Measurements from ENCODE around the gene UNC80. TPM values are rescaled to one million over a fixed set of nuclear protein-coding genes. Genes with fewer than 3 reads are reported as not detected.

UNC80 gene
- polyA plus RNA-seq, 1 of the 3 experiments (the other 2 are of a cell fraction): 0.59 TPM

DNA sequence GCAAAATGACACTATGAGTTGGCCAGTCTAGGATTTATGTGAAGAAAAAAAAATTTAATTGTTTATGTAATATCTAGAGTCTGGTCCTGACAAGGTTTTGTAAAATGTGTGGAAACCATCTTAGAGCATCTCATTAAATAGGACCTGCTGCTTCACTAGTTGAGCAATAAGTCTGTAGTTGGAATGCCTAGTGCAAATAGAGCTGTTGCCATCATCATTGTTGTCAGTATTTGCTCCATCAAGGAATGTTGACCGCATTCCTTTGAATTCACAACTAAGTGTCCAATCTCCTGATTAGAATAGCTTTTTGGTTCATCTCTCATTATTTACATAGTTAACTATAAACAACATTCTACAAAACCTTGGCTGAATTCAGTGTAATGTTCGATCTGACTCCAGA is 198.6 kb downstream of the UNC80 start (continued):
- TF ChIP-seq REST (IDR thresholded peaks at IDR 0.05; ENCODE audit: low read depth, low read length): no peak
- no peak for TF ChIP-seq FOXM1 (IDR thresholded peaks at IDR 0.05; ENCODE audit: low read depth)

- POLR2A ChIA-PET: no interaction called here
- CTCF ChIA-PET: interaction anchor here (0.8 to 2.0 kb wide), 4 partner anchors 9 to 253 kb away, joined by 3 to 9 read pairs (median 4); no protein-coding TSS in a partner anchor
Measured at GRCh38 chr2:209970711-209971110, 199.1 kb downstream of the UNC80 start.

More at GRCh38 chr2:209970711-209971110, 199.1 kb downstream of the UNC80 start:
- Histone ChIP-seq H3K9ac (no peak overlapping the region), H3K27me3 (ENCODE audit: insufficient read depth) (no peaks in the 10 kb centered on the region), H4K20me1 (ENCODE audit: insufficient read depth) (no peaks in the 10 kb centered on the region), H3K36me3 (replicated peaks in 1 of 2; ENCODE audit: control insufficient read depth in 1 of 2, insufficient read depth in 2 of 2, low read length in 1 of 2) (no peaks in the 10 kb centered on the region), H3K79me2 (ENCODE audit: insufficient read depth) (no peaks in the 10 kb centered on the region), H3F3A (replicated peaks; ENCODE audit: insufficient read depth) (no peaks in the 10 kb centered on the region), H2AFZ (ENCODE audit: low read depth) (no peak overlapping the region), H3K4me3 (ENCODE audit: low read depth in 2 of 2, low read length in 1 of 2) (no peak overlapping the region), H3K4me2 (no peak overlapping the region), H3K9me3 (no peaks in the 10 kb centered on the region), H3K9me2 (no peaks in the 10 kb centered on the region), H3K4me1 (ENCODE audit: control insufficient read depth in 1 of 2, insufficient read depth in 2 of 2, low read depth in 1 of 2, low read length in 1 of 2) (no peaks in the 10 kb centered on the region), H3K27ac (ENCODE audit: low read depth in 2 of 2, low read length in 1 of 2) (no peak overlapping the region)
- no peak for DNase-seq
- 55% methylated on average over 4 of the region's 4 CpGs for WGBS (ENCODE audit: low lambda C conversion rate)
- TF ChIP-seq ZBTB33 (IDR thresholded peaks at IDR 0.05; ENCODE audit: borderline replicate concordance, low read depth) (no peak), PBX3 (IDR thresholded peaks at IDR 0.05) (no peak), SIN3A (IDR thresholded peaks at IDR 0.05; ENCODE audit: borderline replicate concordance, low read depth, low read length) (no peak), EP300 (IDR thresholded peaks at IDR 0.05; ENCODE audit: borderline replicate concordance in 1 of 2, low read depth in 1 of 2, low read length in 1 of 2) (no peak), NFIC (IDR thresholded peaks at IDR 0.05; ENCODE audit: borderline replicate concordance) (no peak), EZH2phosphoT487 (IDR thresholded peaks at IDR 0.05; ENCODE audit: borderline replicate concordance, low read depth) (no peak), RFX5 (IDR thresholded peaks at IDR 0.05; ENCODE audit: low read length) (no peak), ELF1 (IDR thresholded peaks at IDR 0.05) (no peak), POLR2AphosphoS5 (IDR thresholded peaks at IDR 0.05; ENCODE audit: low read depth, low read length) (no peak), MXI1 (IDR thresholded peaks at IDR 0.05; ENCODE audit: low read depth, low read length) (no peak), TEAD4 (IDR thresholded peaks at IDR 0.05; ENCODE audit: borderline replicate concordance, insufficient read depth) (no peak), YY1 (IDR thresholded peaks at IDR 0.05; ENCODE audit: low read depth) (no peak), CHD2 (IDR thresholded peaks at IDR 0.05; ENCODE audit: low read length, partially characterized antibody) (no peak), GABPA (IDR thresholded peaks at IDR 0.05; ENCODE audit: low read depth) (no peak), TCF12 (IDR thresholded peaks at IDR 0.05) (no peak), RAD21 (IDR thresholded peaks at IDR 0.05; ENCODE audit: low read length) (no peak), JUND (IDR thresholded peaks at IDR 0.05) (no peak), RCOR1 (IDR thresholded peaks at IDR 0.05; ENCODE audit: low read length) (no peak)
- TF ChIP-seq, protein P1, sequence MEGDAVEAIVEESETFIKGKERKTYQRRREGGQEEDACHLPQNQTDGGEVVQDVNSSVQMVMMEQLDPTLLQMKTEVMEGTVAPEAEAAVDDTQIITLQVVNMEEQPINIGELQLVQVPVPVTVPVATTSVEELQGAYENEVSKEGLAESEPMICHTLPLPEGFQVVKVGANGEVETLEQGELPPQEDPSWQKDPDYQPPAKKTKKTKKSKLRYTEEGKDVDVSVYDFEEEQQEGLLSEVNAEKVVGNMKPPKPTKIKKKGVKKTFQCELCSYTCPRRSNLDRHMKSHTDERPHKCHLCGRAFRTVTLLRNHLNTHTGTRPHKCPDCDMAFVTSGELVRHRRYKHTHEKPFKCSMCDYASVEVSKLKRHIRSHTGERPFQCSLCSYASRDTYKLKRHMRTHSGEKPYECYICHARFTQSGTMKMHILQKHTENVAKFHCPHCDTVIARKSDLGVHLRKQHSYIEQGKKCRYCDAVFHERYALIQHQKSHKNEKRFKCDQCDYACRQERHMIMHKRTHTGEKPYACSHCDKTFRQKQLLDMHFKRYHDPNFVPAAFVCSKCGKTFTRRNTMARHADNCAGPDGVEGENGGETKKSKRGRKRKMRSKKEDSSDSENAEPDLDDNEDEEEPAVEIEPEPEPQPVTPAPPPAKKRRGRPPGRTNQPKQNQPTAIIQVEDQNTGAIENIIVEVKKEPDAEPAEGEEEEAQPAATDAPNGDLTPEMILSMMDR (IDR thresholded peaks at IDR 0.05): no peak
- TF ChIP-seq, protein P2, sequence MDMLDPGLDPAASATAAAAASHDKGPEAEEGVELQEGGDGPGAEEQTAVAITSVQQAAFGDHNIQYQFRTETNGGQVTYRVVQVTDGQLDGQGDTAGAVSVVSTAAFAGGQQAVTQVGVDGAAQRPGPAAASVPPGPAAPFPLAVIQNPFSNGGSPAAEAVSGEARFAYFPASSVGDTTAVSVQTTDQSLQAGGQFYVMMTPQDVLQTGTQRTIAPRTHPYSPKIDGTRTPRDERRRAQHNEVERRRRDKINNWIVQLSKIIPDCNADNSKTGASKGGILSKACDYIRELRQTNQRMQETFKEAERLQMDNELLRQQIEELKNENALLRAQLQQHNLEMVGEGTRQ (IDR thresholded peaks at IDR 0.05; ENCODE audit: borderline replicate concordance, low read depth, low read length): no peak
